Pancreas (tissue), 10 donors: ENCODE measurements around the gene NEK11. TPM values are rescaled to one million over a fixed set of nuclear protein-coding genes. Genes with fewer than 3 reads are reported as not detected.

Experiments used
- ATAC-seq, 4 donors: fragments of 200-7000 bp; cut with Tn5 transposase; one replicate each; pipeline versions ENCODE4 v1.8.0 to v1.9.1; 2020; ENCODE audit warnings: mild to moderate bottlenecking in 4 of 4, moderate library complexity in 4 of 4
- DNase-seq, 6 donors: peaks; one replicate each; pipeline ENCODE4 v3.0.0-alpha.2; 2020
- FAIRE-seq: peaks from 2 replicates; lab custom pipeline; 2012; peaks lifted over from hg19 to GRCh38; lab: Jason Lieb, UNC
- H3K27ac ChIP-seq, 4 donors: fragments of 200-600 bp; sonication (generic); 1 replicate in 3 of 4; 2 replicates in 1 of 4; pipeline versions ENCODE4 v1.5.0 to v1.8.0; 2020
- H3K27me3 ChIP-seq, 4 donors: fragments of 200-600 bp; one replicate each; pipeline ENCODE4 v1.8.0; 2021
- H3K36me3 ChIP-seq, 3 donors: fragments of 200-600 bp; sonication (generic) in 1 of 3; one replicate each; pipeline versions ENCODE4 v1.5.0 to v1.8.0; 2020 to 2021
- H3K4me1 ChIP-seq, 3 donors: fragments of 200-600 bp; one replicate each; pipeline ENCODE4 v1.8.0; 2021
- H3K4me3 ChIP-seq, 4 donors: fragments of 200-600 bp; sonication (generic) in 2 of 4; one replicate each; pipeline versions ENCODE4 v1.5.0 to v1.8.0; 2020 to 2021
- H3K9me3 ChIP-seq, 4 donors: fragments of 200-600 bp; one replicate each; pipeline ENCODE4 v1.8.0; 2021
- WGBS, 2 donors: extraction: QIAGEN DNeasy Blood & Tissue Kit; methylation state at CpG; one replicate each; pipeline ENCODE4 v1.1.7; 2013; 5-methylcytosine and 5-hydroxymethylcytosine counted together
- intact Hi-C, 3 donors: fragments of 100-400 bp; cut with DNase I; formaldehyde crosslinking; loops; one replicate each; pipeline versions ENCODE4 v1.11.1 to v1.14.2; 2022
- polyA plus RNA-seq, 2 donors: library from polyadenylated mRNA; stranded (reverse); fragments of 200-250 nt; gene quantifications; one replicate each; pipeline ENCODE4 v1.2.3, GENCODE V29; 2013
- total RNA-seq, 6 donors: library from RNA; stranded (reverse); fragmentation: NEBNext Ultra II Directional in 4 of 6; extraction: Animal tissue kit (Norgen Biotek cat#: 25700) in 4 of 6; gene quantifications; one replicate each; pipeline versions ENCODE4 v1.2.1 to v1.2.4, GENCODE V29; 2021 to 2023
- TF ChIP-seq, protein P1 (sequence below), 4 donors: fragments of 200-600 bp; sonication (generic) in 3 of 4; IDR thresholded peaks; one replicate each; pipeline versions ENCODE4 v1.5.0 to v1.8.0; 2021; ENCODE audit warnings: antibody characterized with exemption in 4 of 4
- donor health status: healthy with polysubstance abuse.
- donor health status: DM: no; HTN: no; CAD: no; lungs with moderate emphysema.
- donor health status: DM: no; HTN: no; CAD: no.
- donor health status: control.
- donor health status: control.
- donor health status: Bipolar disorder and iron deficiency.
- donor health status: DM: yes; HTN: yes; CAD: no.
- donor health status: DM: no; HTN: no; CAD: no.
- donor health status: DM: no; HTN: no; CAD: no.
- donor health status: DM: yes; HTN: yes; CAD: no.

Gene NEK11
- total and polyA plus RNA-seq, 8 donors: 2.1 to 7.2 (median 3.3) TPM

DNA sequence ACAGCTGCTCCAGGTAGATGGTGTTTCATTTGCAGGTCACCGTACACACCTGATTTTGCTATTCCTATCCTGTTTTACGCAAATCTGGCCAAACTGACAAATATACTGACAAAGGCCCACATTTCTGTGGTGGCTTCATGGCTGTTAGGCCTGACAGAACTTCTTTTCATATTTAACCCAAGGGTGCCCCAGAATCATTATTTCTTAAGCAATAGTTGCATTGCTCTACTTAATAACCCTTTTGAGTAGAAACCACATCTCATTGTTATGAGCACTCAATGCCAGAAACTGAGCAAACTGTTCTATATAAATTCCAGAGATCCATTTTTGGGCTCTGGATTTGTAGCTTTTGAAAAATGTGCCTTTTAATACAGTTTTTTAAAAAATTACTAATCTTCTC, 19.4 kb upstream of the NEK11 start:
- no peak overlapping the region for H3K4me3 ChIP-seq
- no peaks in the 10 kb centered on the region for H3K4me1 ChIP-seq
- 93 to 98% methylated on average over 2 of the region's 2 CpGs for WGBS, 2 donors
- no peaks in the 10 kb centered on the region for H3K9me3 ChIP-seq
- FAIRE-seq (no peak), DNase-seq (no peak), ATAC-seq (no peak)
- no peaks in the 10 kb centered on the region for H3K27me3 ChIP-seq
- H3K36me3 ChIP-seq: no peaks in the 10 kb centered on the region
- intact Hi-C loops: no loop called here
- H3K27ac ChIP-seq: no peak overlapping the region
- TF ChIP-seq, protein P1, sequence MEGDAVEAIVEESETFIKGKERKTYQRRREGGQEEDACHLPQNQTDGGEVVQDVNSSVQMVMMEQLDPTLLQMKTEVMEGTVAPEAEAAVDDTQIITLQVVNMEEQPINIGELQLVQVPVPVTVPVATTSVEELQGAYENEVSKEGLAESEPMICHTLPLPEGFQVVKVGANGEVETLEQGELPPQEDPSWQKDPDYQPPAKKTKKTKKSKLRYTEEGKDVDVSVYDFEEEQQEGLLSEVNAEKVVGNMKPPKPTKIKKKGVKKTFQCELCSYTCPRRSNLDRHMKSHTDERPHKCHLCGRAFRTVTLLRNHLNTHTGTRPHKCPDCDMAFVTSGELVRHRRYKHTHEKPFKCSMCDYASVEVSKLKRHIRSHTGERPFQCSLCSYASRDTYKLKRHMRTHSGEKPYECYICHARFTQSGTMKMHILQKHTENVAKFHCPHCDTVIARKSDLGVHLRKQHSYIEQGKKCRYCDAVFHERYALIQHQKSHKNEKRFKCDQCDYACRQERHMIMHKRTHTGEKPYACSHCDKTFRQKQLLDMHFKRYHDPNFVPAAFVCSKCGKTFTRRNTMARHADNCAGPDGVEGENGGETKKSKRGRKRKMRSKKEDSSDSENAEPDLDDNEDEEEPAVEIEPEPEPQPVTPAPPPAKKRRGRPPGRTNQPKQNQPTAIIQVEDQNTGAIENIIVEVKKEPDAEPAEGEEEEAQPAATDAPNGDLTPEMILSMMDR (IDR thresholded peaks at IDR 0.05): no peak

DNA sequence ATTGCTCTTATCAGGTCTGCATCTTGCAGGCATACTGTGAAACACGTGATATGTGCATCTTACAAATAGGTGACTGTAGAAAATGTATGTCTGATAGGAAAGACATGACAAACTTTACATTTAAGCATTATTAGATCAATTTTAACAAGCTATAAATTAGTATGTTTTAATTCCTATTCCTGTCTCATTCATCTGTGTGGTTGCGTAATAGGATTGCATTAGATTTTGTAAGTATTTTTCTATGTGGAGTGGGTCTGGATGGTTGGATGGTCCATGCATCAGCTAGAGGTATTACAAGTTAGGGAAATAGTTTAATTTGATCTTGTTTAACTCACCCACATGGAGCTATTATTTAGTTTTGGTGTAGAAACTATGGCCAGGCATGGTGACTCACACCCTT, 18.9 kb upstream of the NEK11 start:
- 98 to 99% methylated on average over 2 of the region's 2 CpGs for WGBS, 2 donors
- ATAC-seq (no peak), FAIRE-seq (no peak), DNase-seq (no peak)
- intact Hi-C loops: no loop called here
- Histone ChIP-seq H3K9me3 (no peaks in the 10 kb centered on the region), H3K4me1 (no peaks in the 10 kb centered on the region), H3K27me3 (no peaks in the 10 kb centered on the region), H3K4me3 (no peak overlapping the region), H3K27ac (no peak overlapping the region), H3K36me3 (no peaks in the 10 kb centered on the region)
- TF ChIP-seq, protein P1 (IDR thresholded peaks at IDR 0.05): no peak

DNA sequence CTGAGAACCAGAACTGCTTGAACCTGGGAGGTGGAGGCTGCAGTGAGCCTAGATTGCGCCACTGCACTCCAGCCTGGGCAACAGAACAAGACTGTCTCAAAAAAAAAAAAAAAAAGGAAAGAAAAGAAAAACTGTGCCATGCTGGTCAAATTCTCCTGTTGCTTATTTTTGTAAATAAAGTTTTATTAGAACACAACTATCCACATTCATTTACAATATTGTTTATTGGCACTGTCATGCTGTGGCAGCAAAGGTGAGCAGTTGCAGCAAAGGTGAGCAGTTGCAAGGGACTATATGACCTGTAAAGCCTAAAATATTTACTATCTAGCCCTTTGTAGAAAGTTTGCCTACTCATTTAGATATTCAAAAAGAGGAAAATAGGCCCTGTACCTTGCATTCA, 18.4 kb upstream of the NEK11 start:
- Histone ChIP-seq H3K36me3 (no peaks in the 10 kb centered on the region), H3K27me3 (no peaks in the 10 kb centered on the region), H3K9me3 (no peaks in the 10 kb centered on the region), H3K27ac (no peak overlapping the region), H3K4me1 (no peaks in the 10 kb centered on the region), H3K4me3 (no peak overlapping the region)
- FAIRE-seq (no peak), DNase-seq (no peak), ATAC-seq (no peak)
- intact Hi-C loops: no loop called here
- 95 to 100% methylated on average over 1 of the region's 1 CpG for WGBS, 2 donors
- TF ChIP-seq, protein P1 (IDR thresholded peaks at IDR 0.05): no peak

DNA sequence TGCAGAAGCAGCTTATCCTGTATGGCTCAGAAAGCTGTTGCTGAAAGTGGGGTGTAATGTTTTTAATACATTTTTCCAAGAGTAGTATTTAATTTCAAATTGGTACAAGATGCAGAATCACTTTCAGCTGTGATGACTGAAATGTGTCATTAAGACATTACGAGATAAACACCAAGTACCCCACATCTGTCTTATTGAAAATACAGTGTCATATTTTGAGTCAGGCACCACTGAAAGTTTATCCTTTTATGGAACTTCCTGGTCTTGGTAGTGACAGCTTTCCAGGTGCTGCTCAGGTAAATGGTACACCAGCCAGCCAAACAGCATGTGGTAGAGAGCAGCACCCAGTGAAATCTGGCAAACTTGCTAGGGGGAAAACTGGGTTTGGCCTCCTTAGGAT, 17.0 kb upstream of the NEK11 start:
- 95 to 97% methylated on average over 1 of the region's 1 CpG for WGBS, 2 donors
- H3K27me3 ChIP-seq: no peaks in the 10 kb centered on the region
- FAIRE-seq (no peak), ATAC-seq (no peak), DNase-seq (no peak)
- no peaks in the 10 kb centered on the region for H3K9me3 ChIP-seq
- intact Hi-C loops: no loop called here
- no peaks in the 10 kb centered on the region for H3K4me1 ChIP-seq
- no peak overlapping the region for H3K27ac ChIP-seq
- no peaks in the 10 kb centered on the region for H3K36me3 ChIP-seq
- TF ChIP-seq, protein P1 (IDR thresholded peaks at IDR 0.05): no peak
- no peak overlapping the region for H3K4me3 ChIP-seq

DNA sequence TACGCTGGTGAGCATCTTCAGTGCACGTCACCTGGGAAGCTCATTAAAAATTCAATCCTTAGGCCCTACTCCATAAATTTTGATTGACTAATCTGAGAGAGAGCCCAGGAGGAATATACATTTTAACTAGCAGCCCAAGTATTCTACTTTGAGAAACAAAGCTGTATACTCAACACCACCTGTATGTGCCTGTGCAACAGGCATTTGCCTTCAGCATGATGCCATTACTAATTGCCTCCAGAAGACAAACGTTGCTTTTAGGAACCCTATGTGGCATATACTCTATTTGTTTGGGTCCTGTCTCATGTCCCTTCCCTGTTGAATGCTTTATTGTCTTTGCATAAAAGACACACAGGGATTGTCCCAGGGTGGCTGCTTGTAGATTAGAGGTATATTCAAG, 7.7 kb upstream of the NEK11 start:
- Histone ChIP-seq H3K27me3 (no peaks in the 10 kb centered on the region), H3K9me3 (no peaks in the 10 kb centered on the region), H3K4me1 (peaks cover 3 to 8% (median 5%) of the 10 kb centered on the region in 3 donors), H3K4me3 (no peak overlapping the region), H3K36me3 (peaks cover 0 to 9% (median 6%) of the 10 kb centered on the region in 3 donors), H3K27ac (no peak overlapping the region)
- WGBS, 2 donors: 79 to 84% methylated on average over 3 of the region's 3 CpGs
- no peak for FAIRE-seq
- no peak for DNase-seq
- intact Hi-C loops: no loop called here
- TF ChIP-seq, protein P1 (IDR thresholded peaks at IDR 0.05): no peak
- ATAC-seq: no peak
